GM19395 (cell line): ENCODE measurements around the gene RNF214.

Experiments
- ATAC-seq: cut with Tn5 transposase; IDR thresholded peaks from one replicate; pipeline ENCODE4 v1.9.1; 2021; ENCODE audit warnings: mild to moderate bottlenecking, moderate library complexity; ENCODE audit not compliant: unreplicated experiment

Gene RNF214

DNA sequence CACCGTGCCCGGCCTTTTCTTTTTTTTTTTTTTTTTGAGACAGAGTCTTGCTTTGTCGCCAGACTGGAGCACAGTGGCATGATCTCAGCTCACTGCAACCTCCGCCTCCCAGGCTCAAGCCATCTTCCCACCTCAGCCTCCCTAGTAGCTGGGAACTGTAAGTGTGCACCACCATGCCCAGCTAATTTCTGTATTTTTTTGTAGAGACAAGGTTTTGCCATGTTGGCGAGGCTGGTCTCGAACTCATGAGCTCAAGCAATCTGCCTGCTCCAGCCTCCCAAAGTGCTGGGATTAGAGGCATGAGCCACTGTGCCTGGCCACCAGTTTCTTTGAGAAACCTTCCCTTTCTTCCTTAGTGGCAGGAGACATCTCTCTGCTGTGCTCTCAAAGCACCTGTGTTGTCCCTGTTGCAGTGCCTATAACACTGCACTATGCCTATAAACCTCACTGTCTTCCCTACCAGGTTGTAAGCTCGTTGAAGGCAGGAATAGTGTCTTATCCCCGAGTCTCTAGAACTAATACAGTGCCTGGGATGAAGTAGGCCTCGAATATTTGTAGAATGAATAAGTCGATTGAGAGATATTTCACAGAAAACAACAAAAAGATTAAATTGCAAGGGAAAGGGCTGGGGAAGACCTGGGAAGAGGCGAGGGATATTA lies 19.6 kb upstream of the RNF214 start:
- no peak for ATAC-seq

DNA sequence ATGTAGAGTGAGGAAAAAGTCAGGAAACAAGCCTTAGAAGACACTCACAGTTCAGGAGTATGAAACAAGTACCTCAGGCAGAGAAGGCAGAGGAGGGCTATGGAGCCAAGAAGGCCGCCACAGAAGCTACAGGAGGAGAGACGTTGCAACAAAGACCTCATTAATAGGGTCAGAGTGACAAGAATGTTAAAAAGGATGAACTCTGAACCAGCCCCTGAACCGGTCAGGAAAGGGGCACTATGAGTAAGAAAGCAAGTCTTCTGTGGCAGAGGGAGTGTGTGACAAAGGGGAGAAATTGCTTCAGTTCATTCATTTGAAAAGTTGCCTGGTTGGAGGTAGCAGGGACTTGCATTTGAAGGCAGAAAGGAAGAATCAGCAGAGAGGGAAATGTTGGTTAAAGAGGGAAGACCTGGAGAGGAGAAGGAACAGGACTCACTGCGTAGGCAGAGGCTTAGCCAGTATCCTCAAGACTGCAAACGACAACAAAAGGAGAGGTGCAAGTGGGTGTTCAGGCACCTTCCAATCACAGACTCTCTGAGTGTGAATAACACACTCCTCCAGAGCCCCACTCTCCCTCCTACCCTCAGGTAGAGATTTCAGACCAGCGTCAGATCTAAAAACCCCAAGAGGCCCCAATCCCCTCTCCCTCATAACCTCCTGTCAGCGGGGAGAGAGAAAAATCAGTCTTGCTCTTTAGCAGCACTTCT lies 17.9 kb upstream of the RNF214 start:
- ATAC-seq, result no peak

DNA sequence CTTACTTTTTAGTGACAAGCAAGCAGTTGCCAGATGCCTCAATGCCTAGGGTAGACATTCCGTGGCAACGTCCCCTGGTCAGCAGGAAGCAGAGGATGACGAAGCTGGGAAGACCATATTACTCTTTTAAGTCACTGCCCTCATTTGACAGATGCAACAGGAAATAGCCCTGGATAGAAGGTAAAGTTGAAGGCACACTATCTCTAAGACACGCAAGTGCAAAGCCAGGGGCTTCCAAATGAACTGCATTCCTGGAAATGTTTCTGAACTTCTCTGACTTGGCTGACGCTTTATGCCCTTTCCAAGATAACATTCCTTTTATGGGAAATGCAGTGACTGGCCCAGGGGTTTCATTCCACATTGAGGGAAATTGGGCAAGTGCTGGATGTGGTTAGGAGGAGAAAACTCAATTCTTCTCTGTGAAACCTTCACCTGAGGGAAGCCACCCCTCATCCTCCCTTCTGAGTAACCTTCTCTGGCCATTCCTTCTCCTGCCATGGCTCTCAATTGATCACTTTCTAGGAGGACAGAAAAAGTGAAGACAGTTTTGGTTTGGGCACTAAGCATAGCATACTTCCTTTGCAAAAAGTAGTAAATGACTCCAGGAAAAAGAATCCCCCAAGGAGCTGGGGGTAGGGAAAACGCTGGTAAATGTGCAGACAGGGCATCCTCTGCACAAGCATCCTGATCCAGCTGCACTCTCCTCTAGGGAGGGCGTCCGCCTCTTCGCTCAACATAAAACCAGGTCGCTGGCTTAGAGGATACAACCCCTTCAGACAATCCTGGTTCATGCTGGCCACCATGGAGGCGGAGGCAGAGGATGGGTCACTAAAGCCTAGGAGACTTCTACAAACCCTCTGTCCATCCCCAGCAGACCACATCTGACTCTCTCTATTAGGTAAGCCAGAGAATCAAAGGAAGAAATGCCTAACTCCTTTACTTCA lies 15.1 kb upstream of the RNF214 start:
- ATAC-seq, result no peak

DNA sequence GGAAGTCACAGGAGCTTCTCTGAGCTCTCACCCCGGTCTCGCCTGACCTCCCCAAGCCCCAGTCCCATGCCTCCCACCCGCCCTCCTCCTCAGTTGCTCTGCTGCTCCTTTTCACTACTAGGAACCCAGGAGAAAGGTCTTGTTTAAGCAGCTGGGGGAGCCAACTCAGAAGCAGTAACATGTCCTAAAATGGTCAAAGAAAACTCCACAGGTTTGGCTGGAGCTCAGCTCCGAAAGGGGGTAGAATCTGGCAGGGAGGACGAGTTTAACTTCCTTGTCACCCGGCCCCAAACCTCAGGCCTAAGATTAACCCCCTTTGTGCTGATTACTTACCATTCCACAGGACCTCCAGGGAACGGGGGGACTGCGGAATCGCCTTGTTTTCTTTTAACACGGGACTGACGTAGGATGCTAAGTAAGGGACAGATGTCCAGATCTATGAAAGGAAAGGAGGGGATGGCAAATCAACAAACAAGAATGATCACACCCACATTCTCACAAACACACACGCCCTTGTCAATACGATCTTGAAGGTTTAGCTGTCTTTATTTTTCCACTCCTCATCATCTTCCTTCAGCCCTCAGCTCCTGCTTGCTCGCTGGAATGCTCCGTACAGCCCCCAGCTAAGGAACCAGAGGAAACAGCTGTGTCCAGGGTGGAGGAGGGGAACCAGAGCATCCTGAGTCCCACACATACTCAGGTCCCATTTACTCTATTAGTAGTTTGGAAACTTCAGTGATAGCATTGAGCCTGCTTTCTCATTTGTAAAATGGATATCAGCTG lies 14.1 kb upstream of the RNF214 start:
- ATAC-seq, result no peak

DNA sequence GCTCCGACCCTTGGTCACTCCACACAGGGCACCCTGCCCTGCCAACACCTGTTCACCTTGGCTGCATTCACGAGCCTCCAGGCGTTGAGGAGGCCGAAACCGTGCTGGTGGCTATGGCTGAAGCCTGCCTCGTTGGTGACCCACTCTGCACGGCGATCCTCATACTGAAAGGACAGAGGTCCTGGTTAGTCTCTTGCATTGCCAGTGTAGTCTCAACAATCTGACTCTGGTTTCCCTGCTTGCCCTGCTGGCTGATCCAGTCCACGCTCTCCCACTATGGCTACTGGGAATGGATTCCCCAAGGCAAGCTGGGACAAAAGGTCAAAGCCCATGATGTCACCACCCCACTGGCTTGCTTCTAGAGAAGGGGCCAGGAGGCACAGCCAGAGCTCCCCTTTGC lies 13.5 kb upstream of the RNF214 start:
- no peak for ATAC-seq

DNA sequence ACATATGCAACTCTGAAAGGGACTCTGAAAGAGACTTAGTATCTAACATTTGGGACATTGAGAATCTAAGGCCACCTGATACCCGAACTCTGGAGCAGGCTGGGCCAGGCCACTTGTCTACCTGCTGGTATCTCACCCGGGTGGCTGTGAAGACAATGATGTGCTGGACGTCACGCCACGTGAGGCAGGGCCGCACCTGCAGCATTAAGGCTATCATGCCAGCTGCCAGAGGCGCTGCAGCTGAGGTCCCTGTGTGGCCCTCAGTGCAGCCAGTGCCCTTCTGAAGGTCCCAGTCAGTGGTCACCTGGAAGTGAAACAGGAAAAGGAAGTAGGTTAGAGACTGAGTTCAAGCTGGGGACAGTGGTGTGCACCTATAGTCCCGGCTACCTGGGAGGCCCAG lies 13.0 kb upstream of the RNF214 start:
- no peak for ATAC-seq

DNA sequence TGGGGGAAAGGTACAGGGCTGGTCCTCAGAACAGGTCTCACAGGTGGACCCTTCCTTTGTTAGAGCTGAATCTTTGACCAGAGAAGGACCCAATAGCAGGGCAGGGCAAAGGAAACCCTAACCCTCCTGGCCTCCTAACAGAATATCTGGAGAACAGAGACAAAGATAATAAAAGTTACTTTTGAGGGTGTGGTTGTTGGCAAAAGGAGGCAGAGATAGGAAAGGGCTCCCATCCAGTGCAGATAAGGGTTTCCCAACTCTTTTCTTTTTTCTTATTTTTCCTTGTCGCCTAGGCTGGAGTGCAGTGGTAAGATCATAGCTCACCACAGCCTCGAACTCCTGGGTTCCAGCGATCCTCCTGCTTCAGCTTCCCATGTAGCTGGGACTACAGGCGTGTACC lies 12.5 kb upstream of the RNF214 start:
- ATAC-seq, result no peak

DNA sequence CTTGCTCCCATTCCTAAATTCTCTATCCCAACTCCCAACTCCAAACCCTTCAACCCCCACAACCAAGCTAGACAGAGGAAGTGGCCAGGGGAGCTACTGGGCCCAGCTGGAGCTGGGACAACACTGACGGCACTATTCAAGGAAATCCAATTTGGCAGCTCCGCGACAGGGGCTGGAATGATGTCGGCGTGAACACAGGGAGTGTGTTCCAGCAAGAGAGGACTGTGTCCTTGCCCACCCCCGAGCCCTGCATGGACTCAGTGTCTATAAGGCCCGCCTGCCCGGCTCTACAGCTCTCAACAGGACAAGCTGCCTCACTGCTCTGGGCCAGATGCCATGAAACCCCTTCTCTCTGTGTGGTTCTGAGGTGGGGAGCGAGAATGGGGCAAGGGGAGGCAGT lies 11.9 kb upstream of the RNF214 start:
- no peak for ATAC-seq

DNA sequence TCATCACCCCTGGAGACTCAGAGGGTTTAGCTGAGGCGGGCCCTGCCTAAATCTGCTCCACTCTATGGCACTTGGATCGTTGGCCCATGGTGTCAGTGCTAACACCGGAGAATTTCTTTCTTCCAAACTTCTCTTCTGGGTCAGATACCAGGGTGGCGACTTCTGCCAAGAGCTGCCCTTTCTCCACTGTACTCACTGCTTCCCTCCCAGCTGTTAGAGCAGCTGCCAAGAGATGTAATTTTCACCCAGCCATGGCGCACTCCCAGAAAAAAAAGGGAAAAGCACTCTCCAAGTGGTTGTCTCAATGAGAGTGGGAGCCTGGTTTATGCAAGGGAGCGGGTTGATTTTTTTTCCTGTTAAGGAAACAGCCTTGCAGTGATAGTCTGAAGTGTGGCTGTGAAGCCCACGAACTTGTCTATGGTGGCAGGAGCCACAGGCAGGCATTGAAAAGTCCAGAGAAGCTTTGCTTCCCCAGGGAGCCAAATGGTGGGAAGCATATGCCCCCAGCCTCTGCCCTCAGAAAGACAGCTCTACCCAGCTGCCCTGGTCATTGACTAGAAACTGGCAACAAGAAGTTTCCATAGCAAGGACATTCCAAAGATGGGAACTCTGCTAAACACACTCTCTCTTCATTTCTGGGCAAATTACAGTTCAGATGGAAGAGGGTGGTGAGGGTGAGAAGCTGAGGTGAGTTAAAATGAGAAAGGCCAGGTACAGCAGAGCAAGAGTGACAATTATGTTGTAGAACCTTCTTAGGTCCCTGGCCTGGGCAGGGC lies 11.3 kb upstream of the RNF214 start:
- no peak for ATAC-seq

DNA sequence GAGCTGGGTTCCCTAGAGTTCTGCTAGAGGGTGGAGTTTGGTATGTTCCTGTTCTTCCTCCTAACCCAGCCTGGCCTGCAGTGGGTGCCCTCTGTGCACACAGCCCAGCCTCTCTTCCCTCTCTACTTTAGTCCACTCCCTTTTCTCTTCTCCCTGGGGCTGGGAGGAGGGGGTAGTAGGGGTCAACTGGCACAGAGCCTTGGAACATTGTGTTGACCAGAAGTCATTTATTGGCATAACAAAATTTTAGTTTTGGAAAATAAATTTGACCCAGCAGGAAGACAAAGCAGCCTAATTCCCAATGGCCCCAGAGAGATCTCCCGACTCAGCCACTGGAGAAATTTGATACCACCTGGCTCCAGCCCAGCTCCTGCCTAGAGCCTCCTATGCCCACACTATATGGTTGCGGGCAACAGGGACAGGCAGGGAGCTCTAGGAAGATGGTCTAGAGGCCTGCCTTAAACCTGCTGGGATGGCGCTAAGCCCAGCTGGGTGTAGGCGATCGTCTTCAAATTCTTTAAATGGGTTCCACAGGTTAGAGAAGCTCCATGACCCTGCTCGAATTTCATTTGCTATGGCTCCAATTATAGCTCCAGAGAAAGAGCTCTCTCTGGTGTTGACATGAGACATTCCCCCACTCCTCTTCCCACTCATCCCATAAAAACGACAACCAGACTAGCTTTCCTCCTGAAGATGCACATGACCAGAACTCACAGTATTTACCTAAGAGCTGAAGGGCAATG lies 10.5 kb upstream of the RNF214 start:
- ATAC-seq, result no peak

DNA sequence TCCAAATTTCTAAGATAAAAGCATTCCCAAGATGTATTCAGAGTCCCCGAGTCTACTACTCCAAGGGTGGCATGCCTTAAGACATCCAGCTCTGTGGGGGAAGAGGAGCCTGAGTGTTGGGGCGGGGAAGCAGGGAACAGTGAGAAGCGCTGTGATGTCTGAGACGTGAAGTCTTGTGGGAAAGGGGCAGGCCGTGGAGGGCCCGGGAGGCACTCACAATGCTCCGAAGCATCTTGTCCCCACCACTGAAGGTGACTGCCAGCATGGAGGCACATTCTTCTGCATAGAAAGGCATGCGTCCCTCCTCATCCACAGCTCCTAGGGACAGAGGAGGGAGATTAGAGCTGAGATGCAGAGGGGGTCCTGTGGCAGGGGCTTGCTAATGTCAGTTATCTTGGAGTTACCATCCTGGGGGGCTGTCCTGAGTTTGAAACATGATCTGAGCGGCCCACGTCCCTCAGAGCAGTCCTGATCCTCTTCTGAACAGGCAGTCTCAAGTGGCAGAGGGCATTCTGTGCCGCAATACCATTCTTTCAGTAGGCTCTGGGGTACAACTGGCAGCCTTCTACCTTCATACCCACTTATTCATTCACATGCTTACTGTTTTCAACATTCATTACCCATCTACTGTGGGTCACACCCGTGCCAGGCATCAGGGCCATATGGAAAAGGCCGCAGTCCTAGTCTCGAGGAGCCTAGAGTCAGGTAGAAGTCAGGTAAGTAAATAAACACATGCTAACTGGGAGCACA lies 9.3 kb upstream of the RNF214 start:
- no peak for ATAC-seq

DNA sequence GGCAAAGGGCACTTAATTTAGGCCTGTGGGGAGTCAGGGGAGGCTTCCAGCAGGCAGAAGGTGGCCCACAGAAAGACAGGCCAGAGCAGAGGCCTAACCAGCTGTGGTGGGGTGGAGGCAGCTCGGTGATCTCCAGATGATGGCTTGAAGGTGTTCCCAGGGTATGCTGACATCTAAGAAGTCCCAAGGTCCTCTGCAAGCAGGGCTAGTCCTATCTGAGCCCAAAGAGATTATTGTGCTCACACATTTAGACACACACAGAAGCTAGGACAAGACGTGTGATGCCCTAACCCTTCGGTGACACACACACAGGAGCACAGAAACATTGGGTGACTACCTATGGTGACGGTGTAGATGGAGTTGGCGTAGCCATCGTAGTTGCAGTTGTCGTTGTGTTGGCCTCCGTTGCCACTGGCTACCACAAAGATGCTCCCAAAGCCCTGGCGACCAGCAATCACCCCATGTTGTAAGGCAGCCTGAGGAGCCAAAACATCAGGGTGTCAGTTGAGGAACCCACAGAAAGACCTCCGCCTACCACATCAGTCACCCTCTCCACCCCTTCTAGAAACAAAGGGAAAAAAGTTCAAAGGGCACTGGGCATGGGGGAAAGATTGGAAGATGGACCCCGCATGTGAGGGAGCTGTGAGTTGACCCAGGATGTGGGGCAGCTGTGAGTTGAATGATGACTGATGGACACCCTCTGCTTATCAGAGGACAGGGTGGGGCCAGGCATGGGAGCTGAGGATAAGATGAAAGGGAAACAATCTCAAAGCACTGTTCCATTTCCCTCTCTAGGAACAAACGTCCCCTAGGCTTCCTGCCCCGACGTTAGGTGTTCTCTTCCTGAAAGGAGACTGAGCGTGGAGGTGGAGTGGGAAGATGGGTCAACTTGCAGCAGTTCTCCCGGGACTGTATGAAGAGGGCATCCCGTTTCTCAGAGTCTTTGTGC lies 8.5 kb upstream of the RNF214 start:
- ATAC-seq, result no peak

DNA sequence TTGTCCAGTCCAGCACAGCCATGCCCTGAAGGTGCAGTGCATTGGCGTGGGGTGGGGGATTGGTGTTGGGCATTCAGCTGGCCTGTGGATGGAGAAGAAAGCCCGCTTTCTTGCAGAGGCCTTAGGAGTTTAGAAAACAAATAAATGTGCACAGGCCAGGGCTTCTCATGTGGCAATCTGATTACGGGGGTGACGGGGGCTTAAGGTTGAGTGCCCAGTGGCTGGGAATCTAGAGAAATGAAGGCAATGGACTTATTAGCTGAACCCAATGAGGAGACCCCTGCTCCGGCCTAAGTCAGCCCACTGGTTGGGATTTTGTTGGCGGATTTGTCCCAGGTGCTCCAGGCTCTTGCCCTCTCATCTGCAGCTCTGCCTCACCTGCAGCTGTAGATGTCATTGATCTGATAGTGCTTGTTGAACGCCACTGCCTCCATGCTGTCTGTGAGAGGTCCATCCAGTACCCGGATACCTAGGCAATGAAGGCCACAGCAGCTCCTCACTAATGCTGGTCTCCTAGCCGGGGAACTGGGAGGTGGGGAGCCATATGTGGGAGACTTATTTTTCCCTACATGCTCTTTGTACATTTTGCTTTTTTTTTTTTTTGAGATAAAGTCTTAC lies 6.8 kb upstream of the RNF214 start:
- no peak for ATAC-seq

DNA sequence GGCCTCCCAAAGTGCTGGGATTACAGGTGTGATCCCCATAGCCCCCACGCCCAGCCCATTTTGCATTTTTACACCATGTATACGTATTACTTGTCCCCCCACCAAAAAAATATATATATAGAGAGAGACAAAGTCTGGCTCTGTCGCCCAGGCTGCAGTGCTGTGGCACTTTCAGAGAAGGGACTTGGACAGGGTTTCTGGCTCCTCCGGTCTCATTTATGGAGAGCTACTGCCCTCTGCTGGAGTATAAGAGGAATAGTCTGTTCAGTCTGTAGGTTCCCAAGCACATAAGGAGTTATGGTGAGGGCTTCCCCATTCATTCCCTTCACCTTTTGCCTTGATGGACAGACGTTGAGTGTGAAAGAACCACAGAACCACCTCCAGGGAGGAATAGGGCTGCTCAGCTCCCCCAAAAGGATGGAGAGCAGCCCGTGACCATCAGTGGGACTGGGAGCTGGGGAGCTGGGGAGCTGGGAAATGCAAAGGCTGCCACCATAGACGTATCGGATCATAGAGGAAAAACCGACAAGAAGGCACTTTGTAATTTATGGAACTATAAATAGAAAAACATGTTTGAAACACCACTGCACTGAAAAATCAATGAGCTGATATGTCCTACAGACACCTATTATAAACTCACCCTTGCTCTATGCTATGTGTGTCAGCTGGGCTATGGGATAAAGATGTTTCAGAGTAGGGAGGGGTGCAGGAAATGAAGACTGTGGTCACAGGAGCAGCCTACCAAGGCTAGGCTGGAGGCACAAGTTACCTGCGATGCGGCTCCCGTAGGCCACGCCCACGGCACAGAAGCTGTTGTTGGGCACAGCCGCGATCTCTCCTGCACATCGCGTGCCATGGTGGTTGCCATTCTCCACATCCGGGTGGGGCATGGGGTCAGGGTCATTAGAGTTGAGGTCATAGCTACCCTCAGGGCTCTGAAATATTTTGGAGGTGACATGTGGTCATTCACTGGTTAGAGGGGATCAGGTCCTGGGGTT lies 5.8 kb upstream of the RNF214 start:
- no peak for ATAC-seq

DNA sequence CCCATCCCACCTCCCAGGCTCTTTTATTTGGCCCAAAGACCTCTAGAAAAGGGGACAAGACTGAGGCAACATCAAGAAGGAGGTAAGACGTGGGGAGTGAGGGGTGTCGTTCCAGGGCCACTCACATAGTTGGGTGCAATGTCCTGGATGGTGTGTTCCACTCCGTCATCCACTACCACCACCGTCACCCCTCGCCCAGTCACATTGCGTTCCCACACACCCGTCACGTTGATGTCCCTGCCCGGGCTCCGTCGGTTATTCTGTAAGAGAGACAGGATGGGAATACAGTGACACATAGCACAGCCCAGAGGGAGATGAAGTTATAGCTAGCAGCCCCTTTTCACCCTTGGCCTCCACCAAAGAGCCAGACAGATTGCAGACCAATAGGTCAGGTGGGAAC lies 4.4 kb upstream of the RNF214 start:
- no peak for ATAC-seq

DNA sequence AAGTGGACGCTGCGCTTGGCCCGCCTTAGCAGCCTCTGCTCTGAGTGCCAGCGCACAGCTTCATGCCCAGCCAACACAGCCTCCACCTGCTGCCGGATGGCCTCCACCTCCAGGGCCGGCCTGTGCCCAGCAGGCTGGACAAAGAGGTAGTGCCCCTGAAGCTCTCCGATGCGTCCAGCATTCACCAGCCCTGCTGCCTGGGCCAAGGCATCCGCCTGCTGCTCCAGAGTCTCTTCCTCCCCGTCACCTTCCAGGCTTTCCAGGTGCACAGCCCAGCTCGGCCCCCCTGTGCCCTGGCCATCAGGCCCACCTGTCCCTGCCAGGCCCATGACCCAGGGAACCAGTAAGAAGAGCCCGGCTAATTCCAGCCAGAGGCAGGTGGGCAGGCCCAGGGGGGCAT lies 3.1 kb upstream of the RNF214 start:
- no peak for ATAC-seq
